K562 (cell line): ENCODE data around the gene MSRB2. TPM values are rescaled to one million over a fixed set of nuclear protein-coding genes. Genes with fewer than 3 reads are reported as not detected.

Experiments
- CREB1 ChIP-seq, 2 experiments: sonication (generic) in 1 of 2; formaldehyde crosslinking in 1 of 2; IDR thresholded peaks; 2 replicates each; pipeline versions ENCODE4 v1.6.1 to v1.8.0; 2012 to 2022; ENCODE audit warnings: inconsistent platforms in 1 of 2, mild to moderate bottlenecking in 1 of 2, missing genetic modification reagents in 1 of 2, moderate library complexity in 1 of 2
- EHMT2 ChIP-seq: fragments of 450-650 bp; IDR thresholded peaks from 2 replicates; pipeline ENCODE4 v1.6.1; 2018; ENCODE audit warnings: antibody characterized with exemption
- ETV6 ChIP-seq, 3 experiments: fragments of 150-350 bp in 1 of 3; sonication (generic) in 1 of 3; formaldehyde crosslinking in 1 of 3; IDR thresholded peaks; 2 replicates each; pipeline versions ENCODE4 v1.6.1 to v1.8.0; 2014 to 2022; ENCODE audit warnings: borderline replicate concordance in 2 of 3, low read depth in 2 of 3, antibody characterized with exemption in 1 of 3, low read length in 1 of 3, mild to moderate bottlenecking in 1 of 3, missing genetic modification reagents in 1 of 3
- EWSR1 ChIP-seq: fragments of 450-650 bp; IDR thresholded peaks from 2 replicates; pipeline ENCODE4 v1.6.1; 2018; ENCODE audit warnings: borderline replicate concordance, mild to moderate bottlenecking, low read depth, moderate library complexity; ENCODE audit not compliant: partially characterized antibody
- MTA2 ChIP-seq: fragments of 450-650 bp; IDR thresholded peaks from 2 replicates; pipeline ENCODE4 v1.6.1; 2016; ENCODE audit warnings: low read depth
- NFIC ChIP-seq: fragments of 450-650 bp; IDR thresholded peaks from 2 replicates; pipeline ENCODE4 v1.6.1; 2017; ENCODE audit warnings: mild to moderate bottlenecking, inconsistent platforms
- NR4A1 ChIP-seq, 2 experiments: fragments of 250-450 bp in 1 of 2; fragments of 450-650 bp in 1 of 2; sonication (Bioruptor Pico) in 1 of 2; IDR thresholded peaks; 2 replicates each; pipeline versions ENCODE4 v1.4.0 to v1.6.1; 2016 to 2020; ENCODE audit warnings: mild to moderate bottlenecking in 2 of 2, missing compliant biosample characterization in 1 of 2, missing genetic modification characterization in 1 of 2, moderate library complexity in 1 of 2
- RAD21 ChIP-seq, 2 experiments: fragments of 250-450 bp in 1 of 2; fragments of 450-650 bp in 1 of 2; sonication (Bioruptor Pico) in 1 of 2; formaldehyde crosslinking in 1 of 2; IDR thresholded peaks in 1 of 2; conservative IDR thresholded peaks in 1 of 2; 2 replicates each; pipeline versions ENCODE4 v1.4.0 to v1.8.0; 2020 to 2022; ENCODE audit warnings: mild to moderate bottlenecking in 2 of 2, moderate library complexity in 1 of 2
- RBBP5 ChIP-seq: fragments of 200-600 bp; sonication (generic); IDR thresholded peaks from 2 replicates; pipeline ENCODE4 v1.6.1; 2012; ENCODE audit warnings: borderline replicate concordance, mild to moderate bottlenecking, low read length, control low read depth, inconsistent platforms; ENCODE audit not compliant: insufficient read depth, poor library complexity, severe bottlenecking
- RHOXF2B ChIP-seq: fragments of 250-450 bp; sonication (Bioruptor Pico); conservative IDR thresholded peaks from 2 replicates; pipeline ENCODE4 v1.5.1; 2021
- SIN3A ChIP-seq, 2 experiments: fragments of 150-350 bp in 1 of 2; IDR thresholded peaks; 2 replicates each; pipeline ENCODE4 v1.6.1; 2011 to 2016; ENCODE audit warnings: borderline replicate concordance in 2 of 2, low read depth in 2 of 2, low read length in 2 of 2, mild to moderate bottlenecking in 2 of 2, moderate library complexity in 2 of 2; ENCODE audit not compliant: control insufficient read depth in 1 of 2
- ZBTB17 ChIP-seq: fragments of 450-650 bp; formaldehyde crosslinking; IDR thresholded peaks from 2 replicates; pipeline ENCODE4 v1.4.0; 2020; ENCODE audit warnings: mild to moderate bottlenecking
- ZNF253 ChIP-seq: fragments of 250-450 bp; sonication (Bioruptor Pico); conservative IDR thresholded peaks from 2 replicates; pipeline ENCODE4 v1.6.1; 2021; ENCODE audit warnings: mild to moderate bottlenecking
- ZNF41 ChIP-seq: fragments of 250-450 bp; sonication (Bioruptor Pico); conservative IDR thresholded peaks from 2 replicates; pipeline ENCODE4 v1.4.0; 2020; ENCODE audit warnings: mild to moderate bottlenecking
- ZNF436 ChIP-seq: fragments of 250-450, 450-650 bp; sonication (Bioruptor Pico); formaldehyde crosslinking; IDR thresholded peaks from 2 replicates; pipeline ENCODE4 v1.7.0; 2020; ENCODE audit warnings: mild to moderate bottlenecking
- ZNF586 ChIP-seq: fragments of 450-650 bp; formaldehyde crosslinking; conservative IDR thresholded peaks from 2 replicates; pipeline ENCODE4 v1.4.0; 2020; ENCODE audit warnings: mild to moderate bottlenecking, moderate library complexity
- polyA plus RNA-seq, 8 experiments: library from polyadenylated mRNA; depleted of rRNA in 4 of 8; stranded (reverse) in 5 of 8; unstranded in 3 of 8; fragments of >200 nt; fragmentation: Nextera tagmentation in 2 of 8; fragmentation: Illumina TruSeq in 1 of 8; extraction: Ambion mirVana in 2 of 8; extraction: Trizol in 1 of 8; gene quantifications; 2 replicates each; pipeline versions ENCODE4 v1.2.1 to v1.2.3, GENCODE V29; 2011 to 2014; ENCODE audit warnings: inconsistent platforms in 1 of 8, missing spikeins in 1 of 8
- total RNA-seq, 7 experiments: library from RNA; depleted of rRNA in 6 of 7; stranded (reverse); fragments of >200 nt in 6 of 7; fragmentation: Illumina TruSeq in 2 of 7; extraction: Trizol in 2 of 7; gene quantifications; 2 replicates each; pipeline versions ENCODE4 v1.2.1 to v1.2.3, GENCODE V29; 2011 to 2021; ENCODE audit warnings: low replicate concordance in 1 of 7
- TF ChIP-seq, protein P1 (sequence below): fragments of 450-650 bp; IDR thresholded peaks from 2 replicates; pipeline ENCODE4 v1.6.1; 2014; ENCODE audit warnings: low read depth, mild to moderate bottlenecking, moderate library complexity, borderline replicate concordance
- TF ChIP-seq, protein P2 (sequence below): fragments of 250-450 bp; sonication (Bioruptor Pico); IDR thresholded peaks from 2 replicates; pipeline ENCODE4 v1.9.0; 2021; ENCODE audit warnings: mild to moderate bottlenecking, inconsistent platforms
- TF ChIP-seq, protein P3 (sequence below): fragments of 250-450 bp; sonication (Bioruptor Pico); IDR thresholded peaks from 2 replicates; pipeline ENCODE4 v1.5.0; 2021
- TF ChIP-seq, protein P4 (sequence below): fragments of 250-450 bp; sonication (Bioruptor Pico); IDR thresholded peaks from 2 replicates; pipeline ENCODE4 v1.4.0; 2020

Gene MSRB2
- total and polyA plus RNA-seq, 9 of the 15 experiments (the other 6 are each of a cell fraction or from before 2014, with no cell fraction given): 1.5 to 22.3 (median 5.9) TPM

DNA sequence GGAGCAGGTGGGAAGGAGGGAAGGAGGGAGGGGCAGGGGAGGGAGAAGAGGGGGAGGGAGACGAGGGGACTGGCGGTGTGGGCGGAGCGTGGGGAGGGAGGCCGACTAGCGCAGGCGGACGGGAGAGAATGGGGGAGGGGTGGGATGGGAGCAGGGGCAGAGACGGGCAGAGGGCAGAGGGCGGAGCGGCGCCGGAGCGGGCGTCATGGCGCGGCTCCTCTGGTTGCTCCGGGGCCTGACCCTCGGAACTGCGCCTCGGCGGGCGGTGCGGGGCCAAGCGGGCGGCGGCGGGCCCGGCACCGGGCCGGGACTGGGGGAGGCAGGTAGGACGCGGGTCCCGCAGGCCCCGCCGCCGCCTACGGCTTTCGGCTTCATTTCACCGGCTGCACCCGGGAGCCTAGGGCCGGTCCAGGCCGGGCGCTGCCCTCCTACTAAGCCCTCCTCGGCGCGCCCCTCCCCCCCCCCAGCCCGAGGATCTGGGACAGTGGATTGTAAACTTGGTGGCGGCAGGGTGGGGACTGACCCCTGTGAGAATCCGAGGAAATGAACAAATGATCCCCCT lies at the start of gene MSRB2 (continued):
- TF ChIP-seq NR4A1 (CRISPR knock-in tag; IDR thresholded peaks at IDR 0.05) (no peak), NR4A1 (tag; IDR thresholded peaks at IDR 0.05) (no peak), RHOXF2B (CRISPR knock-in tag) (no peak), RBBP5 (peak; percentile 64), ZNF586 (CRISPR knock-in tag) (no peak), ZNF436 (CRISPR knock-in tag) (no peak), ZBTB17 (CRISPR knock-in tag) (0 out of 2 replicates have a peak, but pooled peaks have one; percentile 33), EHMT2 (no peak), CREB1 (IDR thresholded peaks at IDR 0.05) (0 out of 2 replicates have a peak, but pooled peaks have one; percentile 29), CREB1 (CRISPR knock-in tag; IDR thresholded peaks at IDR 0.05) (no peak), ZNF253 (CRISPR knock-in tag) (no peak), MTA2 (0 out of 2 replicates have a peak, but pooled peaks have one; percentile 1), ZNF41 (CRISPR knock-in tag) (no peak), EWSR1 (no peak), NFIC (no peak), ETV6 (IDR thresholded peaks at IDR 0.05; ENCODE audit: borderline replicate concordance in 1 of 2, low read depth in 2 of 2, low read length in 1 of 2) (no peak), ETV6 (CRISPR knock-in tag; IDR thresholded peaks at IDR 0.05; ENCODE audit: borderline replicate concordance) (no peak), RAD21 (CRISPR knock-in tag; conservative IDR thresholded peaks at IDR 0.05 in 1 of 2, IDR thresholded peaks at IDR 0.05 in 1 of 2) (no peak), SIN3A (IDR thresholded peaks at IDR 0.05; ENCODE audit: borderline replicate concordance in 2 of 2, control insufficient read depth in 1 of 2, low read depth in 2 of 2, low read length in 2 of 2) (peak in 1 of 2 experiments; percentile 42; a peak in 1 of 4 replicates)
- TF ChIP-seq, protein P1, sequence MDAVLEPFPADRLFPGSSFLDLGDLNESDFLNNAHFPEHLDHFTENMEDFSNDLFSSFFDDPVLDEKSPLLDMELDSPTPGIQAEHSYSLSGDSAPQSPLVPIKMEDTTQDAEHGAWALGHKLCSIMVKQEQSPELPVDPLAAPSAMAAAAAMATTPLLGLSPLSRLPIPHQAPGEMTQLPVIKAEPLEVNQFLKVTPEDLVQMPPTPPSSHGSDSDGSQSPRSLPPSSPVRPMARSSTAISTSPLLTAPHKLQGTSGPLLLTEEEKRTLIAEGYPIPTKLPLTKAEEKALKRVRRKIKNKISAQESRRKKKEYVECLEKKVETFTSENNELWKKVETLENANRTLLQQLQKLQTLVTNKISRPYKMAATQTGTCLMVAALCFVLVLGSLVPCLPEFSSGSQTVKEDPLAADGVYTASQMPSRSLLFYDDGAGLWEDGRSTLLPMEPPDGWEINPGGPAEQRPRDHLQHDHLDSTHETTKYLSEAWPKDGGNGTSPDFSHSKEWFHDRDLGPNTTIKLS: no peak
- TF ChIP-seq, protein P2, sequence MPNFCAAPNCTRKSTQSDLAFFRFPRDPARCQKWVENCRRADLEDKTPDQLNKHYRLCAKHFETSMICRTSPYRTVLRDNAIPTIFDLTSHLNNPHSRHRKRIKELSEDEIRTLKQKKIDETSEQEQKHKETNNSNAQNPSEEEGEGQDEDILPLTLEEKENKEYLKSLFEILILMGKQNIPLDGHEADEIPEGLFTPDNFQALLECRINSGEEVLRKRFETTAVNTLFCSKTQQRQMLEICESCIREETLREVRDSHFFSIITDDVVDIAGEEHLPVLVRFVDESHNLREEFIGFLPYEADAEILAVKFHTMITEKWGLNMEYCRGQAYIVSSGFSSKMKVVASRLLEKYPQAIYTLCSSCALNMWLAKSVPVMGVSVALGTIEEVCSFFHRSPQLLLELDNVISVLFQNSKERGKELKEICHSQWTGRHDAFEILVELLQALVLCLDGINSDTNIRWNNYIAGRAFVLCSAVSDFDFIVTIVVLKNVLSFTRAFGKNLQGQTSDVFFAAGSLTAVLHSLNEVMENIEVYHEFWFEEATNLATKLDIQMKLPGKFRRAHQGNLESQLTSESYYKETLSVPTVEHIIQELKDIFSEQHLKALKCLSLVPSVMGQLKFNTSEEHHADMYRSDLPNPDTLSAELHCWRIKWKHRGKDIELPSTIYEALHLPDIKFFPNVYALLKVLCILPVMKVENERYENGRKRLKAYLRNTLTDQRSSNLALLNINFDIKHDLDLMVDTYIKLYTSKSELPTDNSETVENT (CRISPR knock-in tag): peak; percentile 90
- TF ChIP-seq, protein P3, sequence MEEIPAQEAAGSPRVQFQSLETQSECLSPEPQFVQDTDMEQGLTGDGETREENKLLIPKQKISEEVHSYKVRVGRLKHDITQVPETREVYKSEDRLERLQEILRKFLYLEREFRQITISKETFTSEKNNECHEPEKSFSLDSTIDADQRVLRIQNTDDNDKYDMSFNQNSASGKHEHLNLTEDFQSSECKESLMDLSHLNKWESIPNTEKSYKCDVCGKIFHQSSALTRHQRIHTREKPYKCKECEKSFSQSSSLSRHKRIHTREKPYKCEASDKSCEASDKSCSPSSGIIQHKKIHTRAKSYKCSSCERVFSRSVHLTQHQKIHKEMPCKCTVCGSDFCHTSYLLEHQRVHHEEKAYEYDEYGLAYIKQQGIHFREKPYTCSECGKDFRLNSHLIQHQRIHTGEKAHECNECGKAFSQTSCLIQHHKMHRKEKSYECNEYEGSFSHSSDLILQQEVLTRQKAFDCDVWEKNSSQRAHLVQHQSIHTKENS (CRISPR knock-in tag): no peak
- TF ChIP-seq, protein P4, sequence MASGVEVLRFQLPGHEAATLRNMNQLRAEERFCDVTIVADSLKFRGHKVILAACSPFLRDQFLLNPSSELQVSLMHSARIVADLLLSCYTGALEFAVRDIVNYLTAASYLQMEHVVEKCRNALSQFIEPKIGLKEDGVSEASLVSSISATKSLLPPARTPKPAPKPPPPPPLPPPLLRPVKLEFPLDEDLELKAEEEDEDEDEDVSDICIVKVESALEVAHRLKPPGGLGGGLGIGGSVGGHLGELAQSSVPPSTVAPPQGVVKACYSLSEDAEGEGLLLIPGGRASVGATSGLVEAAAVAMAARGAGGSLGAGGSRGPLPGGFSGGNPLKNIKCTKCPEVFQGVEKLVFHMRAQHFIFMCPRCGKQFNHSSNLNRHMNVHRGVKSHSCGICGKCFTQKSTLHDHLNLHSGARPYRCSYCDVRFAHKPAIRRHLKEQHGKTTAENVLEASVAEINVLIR (CRISPR knock-in tag): no peak
